ENCODE results near the gene TPO.
"Not testable (repeated sequence)": the region's sequence is repeated elsewhere in the genome, so short reads cannot be mapped to it uniquely, and the experiment has no call there.

Gene TPO

DNA sequence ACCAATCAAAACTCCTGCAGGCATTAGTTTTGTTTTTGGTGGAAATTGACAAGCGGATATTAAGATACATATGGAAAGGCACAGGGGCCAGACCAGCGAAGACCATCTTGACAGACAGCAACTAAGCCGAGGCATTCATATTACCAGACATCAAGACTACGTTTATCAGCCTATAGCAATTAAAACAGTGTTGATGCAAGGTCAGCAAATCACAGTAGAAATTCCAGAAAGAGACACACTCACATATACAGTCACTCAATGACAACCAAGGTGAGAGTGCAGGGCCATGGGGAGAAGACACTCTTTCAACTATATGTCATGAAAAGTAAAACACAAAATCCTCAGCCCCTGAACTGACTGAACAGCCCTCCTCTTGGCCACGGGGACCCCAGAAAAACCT, 164.6 kb downstream of the TPO start:
- ATAC-seq (ENCODE audit: low read depth) (no peak), DNase-seq (ENCODE audit: low spot score) (no peak)
- no peak overlapping the region for H3K4me3 ChIP-seq (ENCODE audit: severe bottlenecking)
- peak overlapping the region; percentile 81 for H3K27ac ChIP-seq (ENCODE audit: poor library complexity, severe bottlenecking)
- H3K9me3 ChIP-seq (ENCODE audit: severe bottlenecking), result no peaks in the 10 kb centered on the region
- H3K36me3 ChIP-seq (ENCODE audit: low read depth), result no peaks in the 10 kb centered on the region
- H3K4me1 ChIP-seq (ENCODE audit: insufficient read depth, poor library complexity, severe bottlenecking), result peaks cover 17% of the 10 kb centered on the region
- TF ChIP-seq, protein P1, sequence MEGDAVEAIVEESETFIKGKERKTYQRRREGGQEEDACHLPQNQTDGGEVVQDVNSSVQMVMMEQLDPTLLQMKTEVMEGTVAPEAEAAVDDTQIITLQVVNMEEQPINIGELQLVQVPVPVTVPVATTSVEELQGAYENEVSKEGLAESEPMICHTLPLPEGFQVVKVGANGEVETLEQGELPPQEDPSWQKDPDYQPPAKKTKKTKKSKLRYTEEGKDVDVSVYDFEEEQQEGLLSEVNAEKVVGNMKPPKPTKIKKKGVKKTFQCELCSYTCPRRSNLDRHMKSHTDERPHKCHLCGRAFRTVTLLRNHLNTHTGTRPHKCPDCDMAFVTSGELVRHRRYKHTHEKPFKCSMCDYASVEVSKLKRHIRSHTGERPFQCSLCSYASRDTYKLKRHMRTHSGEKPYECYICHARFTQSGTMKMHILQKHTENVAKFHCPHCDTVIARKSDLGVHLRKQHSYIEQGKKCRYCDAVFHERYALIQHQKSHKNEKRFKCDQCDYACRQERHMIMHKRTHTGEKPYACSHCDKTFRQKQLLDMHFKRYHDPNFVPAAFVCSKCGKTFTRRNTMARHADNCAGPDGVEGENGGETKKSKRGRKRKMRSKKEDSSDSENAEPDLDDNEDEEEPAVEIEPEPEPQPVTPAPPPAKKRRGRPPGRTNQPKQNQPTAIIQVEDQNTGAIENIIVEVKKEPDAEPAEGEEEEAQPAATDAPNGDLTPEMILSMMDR (IDR thresholded peaks at IDR 0.05; ENCODE audit: poor library complexity, severe bottlenecking), result no peak
- H3K27me3 ChIP-seq (ENCODE audit: insufficient read depth, poor library complexity, severe bottlenecking), result no peaks in the 10 kb centered on the region

DNA sequence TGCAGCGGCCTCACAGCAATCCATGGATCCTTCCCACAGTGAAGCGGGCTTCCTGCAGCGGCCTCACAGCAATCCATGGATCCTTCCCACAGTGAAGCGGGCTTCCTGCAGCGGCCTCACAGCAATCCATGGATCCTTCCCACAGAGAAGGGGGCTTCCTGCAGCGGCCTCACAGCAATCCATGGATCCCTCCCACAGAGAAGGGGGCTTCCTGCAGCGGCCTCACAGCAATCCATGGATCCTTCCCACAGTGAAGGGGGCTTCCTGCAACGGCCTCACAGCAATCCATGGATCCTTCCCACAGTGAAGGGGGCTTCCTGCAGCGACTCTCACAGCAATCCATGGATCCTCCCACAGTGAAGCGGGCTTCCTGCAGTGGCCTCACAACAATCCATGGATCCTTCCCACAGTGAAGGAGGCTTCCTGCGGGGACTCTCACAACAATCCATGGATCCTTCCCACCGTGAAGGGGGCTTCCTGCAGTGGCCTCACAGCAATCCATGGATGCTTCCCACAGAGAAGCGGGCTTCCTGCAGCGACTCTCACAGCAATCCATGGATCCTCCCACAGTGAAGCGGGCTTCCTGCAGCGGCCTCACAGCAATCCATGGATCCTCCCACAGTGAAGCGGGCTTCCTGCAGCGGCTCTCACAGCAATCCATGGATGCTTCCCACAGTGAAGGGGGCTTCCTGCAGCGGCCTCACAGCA, 168.1 kb downstream of the TPO start:
- DNase-seq (ENCODE audit: low spot score), result peak; percentile 13
- H3K9me3 ChIP-seq (ENCODE audit: severe bottlenecking); H3K27ac ChIP-seq (ENCODE audit: poor library complexity, severe bottlenecking); ATAC-seq (ENCODE audit: low read depth); H3K36me3 ChIP-seq (ENCODE audit: low read depth); H3K27me3 ChIP-seq (ENCODE audit: insufficient read depth, poor library complexity, severe bottlenecking); H3K4me3 ChIP-seq (ENCODE audit: severe bottlenecking): not testable (repeated sequence)
- H3K4me1 ChIP-seq (ENCODE audit: insufficient read depth, poor library complexity, severe bottlenecking), result peaks cover 18% of the 10 kb centered on the region

DNA sequence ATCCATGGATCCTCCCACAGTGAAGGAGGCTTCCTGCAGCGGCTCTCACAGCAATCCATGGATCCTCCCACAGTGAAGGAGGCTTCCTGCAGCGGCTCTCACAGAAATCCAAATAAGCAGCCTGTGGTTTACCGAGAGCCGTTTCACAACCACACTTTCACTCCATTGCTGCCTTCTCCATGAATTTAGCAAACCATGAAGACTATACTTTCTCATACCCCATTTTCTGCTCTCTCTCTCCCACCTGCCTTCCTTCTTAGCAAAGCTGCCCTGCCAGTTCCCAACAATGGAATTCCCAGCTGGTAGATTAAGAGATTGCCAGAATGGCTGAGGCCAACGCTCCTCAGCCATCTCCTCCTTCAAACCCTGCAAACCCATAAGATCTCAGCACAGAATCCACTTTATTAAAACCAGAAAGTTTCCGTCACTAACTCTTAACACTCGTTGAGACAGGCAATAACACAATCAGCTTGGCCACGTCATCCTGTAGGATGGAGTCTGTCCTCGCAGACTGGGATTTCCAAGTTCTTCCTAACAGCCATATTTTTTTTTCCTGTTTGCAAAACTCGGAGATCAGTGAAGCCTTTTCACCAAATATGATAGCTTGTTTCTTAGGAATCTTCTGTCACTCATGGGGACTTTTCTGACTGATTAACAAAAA, 168.8 kb downstream of the TPO start:
- no peaks in the 10 kb centered on the region for H3K36me3 ChIP-seq (ENCODE audit: low read depth)
- no peak overlapping the region for H3K27ac ChIP-seq (ENCODE audit: poor library complexity, severe bottlenecking)
- TF ChIP-seq, protein P1 (IDR thresholded peaks at IDR 0.05; ENCODE audit: poor library complexity, severe bottlenecking), result no peak
- no peak overlapping the region for H3K4me3 ChIP-seq (ENCODE audit: severe bottlenecking)
- H3K4me1 ChIP-seq (ENCODE audit: insufficient read depth, poor library complexity, severe bottlenecking), result peaks cover 24% of the 10 kb centered on the region
- no peaks in the 10 kb centered on the region for H3K9me3 ChIP-seq (ENCODE audit: severe bottlenecking)
- DNase-seq (ENCODE audit: low spot score) (peak; percentile 5), ATAC-seq (ENCODE audit: low read depth) (no peak)
- H3K27me3 ChIP-seq (ENCODE audit: insufficient read depth, poor library complexity, severe bottlenecking), result no peaks in the 10 kb centered on the region

DNA sequence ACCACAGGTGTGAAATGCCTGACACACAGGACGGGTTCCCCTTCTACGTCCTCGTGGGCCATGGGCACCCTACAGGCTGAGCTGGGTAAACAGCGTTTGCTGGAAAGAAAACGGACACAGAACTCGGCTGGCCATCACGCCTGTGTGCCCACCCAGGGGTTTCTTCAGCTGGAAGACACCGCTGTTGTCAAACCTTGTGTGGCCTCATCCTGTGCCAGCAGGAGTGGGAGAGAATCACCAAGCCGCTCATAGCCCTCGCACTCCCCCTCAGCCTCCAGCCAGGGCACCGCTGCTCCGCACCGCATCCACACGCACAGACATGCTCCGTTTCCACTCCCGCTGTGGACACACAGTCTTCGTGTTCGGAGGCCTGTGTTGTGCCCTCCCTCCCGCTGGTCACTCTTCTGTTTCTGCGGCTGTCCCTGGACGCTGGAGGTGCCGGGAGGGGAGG, 169.7 kb downstream of the TPO start:
- DNase-seq (ENCODE audit: low spot score), result peak; percentile 41
- H3K27me3 ChIP-seq (ENCODE audit: insufficient read depth, poor library complexity, severe bottlenecking), result no peaks in the 10 kb centered on the region
- H3K36me3 ChIP-seq (ENCODE audit: low read depth), result no peaks in the 10 kb centered on the region
- ATAC-seq (ENCODE audit: low read depth), result no peak
- TF ChIP-seq, protein P1 (IDR thresholded peaks at IDR 0.05; ENCODE audit: poor library complexity, severe bottlenecking), result no peak
- H3K4me1 ChIP-seq (ENCODE audit: insufficient read depth, poor library complexity, severe bottlenecking), result peaks cover 27% of the 10 kb centered on the region
- H3K9me3 ChIP-seq (ENCODE audit: severe bottlenecking), result no peaks in the 10 kb centered on the region
- H3K27ac ChIP-seq (ENCODE audit: poor library complexity, severe bottlenecking), result no peak overlapping the region
- H3K4me3 ChIP-seq (ENCODE audit: severe bottlenecking), result no peak overlapping the region

DNA sequence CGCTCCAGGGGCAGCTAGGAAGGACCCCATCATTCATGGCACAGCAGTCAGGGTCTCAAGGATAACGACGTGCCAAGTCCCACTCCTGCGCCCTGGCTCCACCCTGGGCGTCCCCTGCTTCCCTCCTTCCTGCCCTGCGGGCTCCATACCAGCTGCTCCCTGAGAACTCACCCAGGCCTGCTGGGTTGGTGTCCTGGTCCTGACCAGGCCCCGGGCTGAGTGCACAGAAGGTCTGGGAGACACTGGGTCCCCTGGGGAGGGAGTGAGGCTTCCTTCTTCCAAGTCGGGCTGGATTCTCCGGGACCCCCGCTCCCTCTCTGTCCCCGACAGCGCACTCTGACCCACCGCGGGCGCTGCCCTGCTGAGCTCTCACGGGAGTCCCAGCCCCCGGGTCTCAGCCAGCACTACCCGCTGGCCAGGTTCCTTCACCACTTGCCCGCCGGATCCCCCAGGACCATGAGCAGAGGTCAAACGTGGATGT, 170.8 kb downstream of the TPO start:
- TF ChIP-seq, protein P1 (IDR thresholded peaks at IDR 0.05; ENCODE audit: poor library complexity, severe bottlenecking), result no peak
- no peak overlapping the region for H3K27ac ChIP-seq (ENCODE audit: poor library complexity, severe bottlenecking)

More for the DNA sequence above, 170.8 kb downstream of the TPO start:
- H3K36me3 ChIP-seq (ENCODE audit: low read depth), result no peaks in the 10 kb centered on the region
- ATAC-seq (ENCODE audit: low read depth) (no peak), DNase-seq (ENCODE audit: low spot score) (peak; percentile 49)
- H3K4me1 ChIP-seq (ENCODE audit: insufficient read depth, poor library complexity, severe bottlenecking), result peaks cover 21% of the 10 kb centered on the region
- no peak overlapping the region for H3K4me3 ChIP-seq (ENCODE audit: severe bottlenecking)
- H3K27me3 ChIP-seq (ENCODE audit: insufficient read depth, poor library complexity, severe bottlenecking), result no peaks in the 10 kb centered on the region
- H3K9me3 ChIP-seq (ENCODE audit: severe bottlenecking), result no peaks in the 10 kb centered on the region

Measured in RWPE2 (cell line).